ENCODE results near the gene PIF1.

The PIF1 gene

DNA sequence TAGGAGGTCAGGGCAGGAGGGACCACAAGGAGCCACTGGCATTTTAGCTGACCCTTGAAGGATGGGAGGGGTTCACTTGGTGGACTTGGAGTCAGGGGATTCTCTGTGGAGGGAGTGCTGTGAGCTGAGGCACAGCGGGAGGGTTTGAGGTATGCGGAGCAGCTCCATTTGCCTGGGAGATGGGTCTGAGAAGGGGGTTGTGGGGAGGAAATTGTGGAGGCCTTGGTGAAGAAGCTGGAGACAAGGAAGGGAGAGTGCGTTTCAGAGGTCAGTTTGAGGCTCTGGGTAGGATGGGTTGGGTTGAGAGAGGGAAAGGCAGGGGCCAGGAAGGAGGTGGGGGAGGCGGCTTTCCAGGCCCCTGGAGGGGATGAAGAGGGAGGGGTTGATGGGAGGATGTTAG lies 36.5 kb upstream of the PIF1 start:
- H3K4me3 ChIP-seq (replicated peaks; ENCODE audit: insufficient read depth, low read length), result no peak overlapping the region
- H3K27me3 ChIP-seq (ENCODE audit: insufficient read depth, poor library complexity, severe bottlenecking), result no peaks in the 10 kb centered on the region
- H3K27ac ChIP-seq (replicated peaks), result no peak overlapping the region
- DNase-seq (ENCODE audit: low read depth in 1 of 2, low spot score in 1 of 2), result no peak
- TF ChIP-seq CTCF (IDR thresholded peaks at IDR 0.05; ENCODE audit: insufficient read depth, low read length), result no peak
- no peak for TF ChIP-seq SPI1 (IDR thresholded peaks at IDR 0.05; ENCODE audit: borderline replicate concordance, low read depth)
- no peak for TF ChIP-seq GABPA (IDR thresholded peaks at IDR 0.05; ENCODE audit: low read depth)
- no peak for TF ChIP-seq POLR2AphosphoS5 (IDR thresholded peaks at IDR 0.05; ENCODE audit: low read depth)
- TF ChIP-seq, protein P1, sequence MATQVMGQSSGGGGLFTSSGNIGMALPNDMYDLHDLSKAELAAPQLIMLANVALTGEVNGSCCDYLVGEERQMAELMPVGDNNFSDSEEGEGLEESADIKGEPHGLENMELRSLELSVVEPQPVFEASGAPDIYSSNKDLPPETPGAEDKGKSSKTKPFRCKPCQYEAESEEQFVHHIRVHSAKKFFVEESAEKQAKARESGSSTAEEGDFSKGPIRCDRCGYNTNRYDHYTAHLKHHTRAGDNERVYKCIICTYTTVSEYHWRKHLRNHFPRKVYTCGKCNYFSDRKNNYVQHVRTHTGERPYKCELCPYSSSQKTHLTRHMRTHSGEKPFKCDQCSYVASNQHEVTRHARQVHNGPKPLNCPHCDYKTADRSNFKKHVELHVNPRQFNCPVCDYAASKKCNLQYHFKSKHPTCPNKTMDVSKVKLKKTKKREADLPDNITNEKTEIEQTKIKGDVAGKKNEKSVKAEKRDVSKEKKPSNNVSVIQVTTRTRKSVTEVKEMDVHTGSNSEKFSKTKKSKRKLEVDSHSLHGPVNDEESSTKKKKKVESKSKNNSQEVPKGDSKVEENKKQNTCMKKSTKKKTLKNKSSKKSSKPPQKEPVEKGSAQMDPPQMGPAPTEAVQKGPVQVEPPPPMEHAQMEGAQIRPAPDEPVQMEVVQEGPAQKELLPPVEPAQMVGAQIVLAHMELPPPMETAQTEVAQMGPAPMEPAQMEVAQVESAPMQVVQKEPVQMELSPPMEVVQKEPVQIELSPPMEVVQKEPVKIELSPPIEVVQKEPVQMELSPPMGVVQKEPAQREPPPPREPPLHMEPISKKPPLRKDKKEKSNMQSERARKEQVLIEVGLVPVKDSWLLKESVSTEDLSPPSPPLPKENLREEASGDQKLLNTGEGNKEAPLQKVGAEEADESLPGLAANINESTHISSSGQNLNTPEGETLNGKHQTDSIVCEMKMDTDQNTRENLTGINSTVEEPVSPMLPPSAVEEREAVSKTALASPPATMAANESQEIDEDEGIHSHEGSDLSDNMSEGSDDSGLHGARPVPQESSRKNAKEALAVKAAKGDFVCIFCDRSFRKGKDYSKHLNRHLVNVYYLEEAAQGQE (IDR thresholded peaks at IDR 0.05; ENCODE audit: insufficient replicate concordance, low read depth), result no peak

DNA sequence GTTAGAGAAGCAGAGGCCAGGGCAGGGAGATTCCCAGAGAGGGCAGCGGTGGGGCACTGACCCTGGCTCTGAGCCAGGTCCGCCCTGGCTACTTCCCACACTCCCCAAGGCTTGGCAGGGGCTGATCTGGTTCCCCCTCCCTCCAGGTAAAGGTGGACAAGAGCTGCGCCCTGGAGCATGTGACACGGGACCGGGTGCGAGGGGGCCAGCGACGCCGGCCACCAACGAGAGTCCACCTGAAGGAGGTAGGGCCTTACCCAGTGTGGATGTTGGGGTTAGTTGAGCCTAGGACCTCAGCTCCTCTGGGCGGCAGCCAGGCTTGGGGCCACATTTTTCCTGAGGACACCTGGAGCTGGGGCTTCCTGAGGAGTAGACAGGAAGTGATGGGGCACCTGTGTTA lies 35.9 kb upstream of the PIF1 start:
- H3K27me3 ChIP-seq (ENCODE audit: insufficient read depth, poor library complexity, severe bottlenecking), result no peaks in the 10 kb centered on the region
- no peak for DNase-seq (ENCODE audit: low read depth in 1 of 2, low spot score in 1 of 2)
- H3K4me3 ChIP-seq (replicated peaks; ENCODE audit: insufficient read depth, low read length), result no peak overlapping the region
- no peak overlapping the region for H3K27ac ChIP-seq (replicated peaks)
- TF ChIP-seq SPI1 (IDR thresholded peaks at IDR 0.05; ENCODE audit: borderline replicate concordance, low read depth) (no peak), POLR2AphosphoS5 (IDR thresholded peaks at IDR 0.05; ENCODE audit: low read depth) (no peak), CTCF (IDR thresholded peaks at IDR 0.05; ENCODE audit: insufficient read depth, low read length) (no peak), GABPA (IDR thresholded peaks at IDR 0.05; ENCODE audit: low read depth) (no peak)
- TF ChIP-seq, protein P1 (IDR thresholded peaks at IDR 0.05; ENCODE audit: insufficient replicate concordance, low read depth), result no peak

DNA sequence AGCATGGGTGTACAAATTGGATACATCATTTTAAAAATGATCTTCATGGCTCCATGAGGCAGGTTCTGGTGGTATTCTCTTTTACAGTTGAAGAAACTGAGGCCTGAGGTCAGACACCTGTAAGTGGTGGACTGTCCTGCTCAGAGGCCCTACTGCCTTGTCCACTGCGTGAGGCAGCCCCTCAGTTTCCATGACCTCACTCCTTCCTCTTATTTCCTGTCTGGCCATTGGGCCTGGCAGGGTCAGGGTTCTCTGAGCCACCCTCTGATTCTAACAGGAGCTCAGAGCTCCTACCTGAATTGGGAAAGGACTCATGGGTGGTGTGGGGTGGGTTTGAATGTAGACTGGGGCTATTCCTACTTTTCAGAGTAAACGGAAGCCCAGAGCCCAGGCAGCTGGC lies 33.8 kb upstream of the PIF1 start:
- no peak overlapping the region for H3K27ac ChIP-seq (replicated peaks)
- no peaks in the 10 kb centered on the region for H3K27me3 ChIP-seq (ENCODE audit: insufficient read depth, poor library complexity, severe bottlenecking)
- TF ChIP-seq POLR2AphosphoS5 (IDR thresholded peaks at IDR 0.05; ENCODE audit: low read depth), result no peak
- TF ChIP-seq, protein P1 (IDR thresholded peaks at IDR 0.05; ENCODE audit: insufficient replicate concordance, low read depth), result no peak
- no peak for DNase-seq (ENCODE audit: low read depth in 1 of 2, low spot score in 1 of 2)
- H3K4me3 ChIP-seq (replicated peaks; ENCODE audit: insufficient read depth, low read length), result no peak overlapping the region

Data from HL-60 (cell line).